Activated T-cell treated with anti-CD3 and anti-CD28 coated beads, Interleukin-2, amount 50 U/mL, for 72 hours (primary cell): Measurements from ENCODE around the gene TSHZ2. TPM values are rescaled to one million over a fixed set of nuclear protein-coding genes. Genes with fewer than 3 reads are reported as not detected.
"Not testable (repeated sequence)": the region's sequence is repeated elsewhere in the genome, so short reads cannot be mapped to it uniquely, and the experiment has no call there.

ENCODE experiments used
- ATAC-seq, 2 donors: fragments of 150-1000 bp; cut with Tn5 transposase; replicated peaks in 1 of 2; 2 replicates each; pipeline ENCODE4 v1.10.0; 2021; ENCODE audit warnings: moderate library complexity in 2 of 2, mild to moderate bottlenecking in 1 of 2
- DNase-seq, 2 donors: peaks; one replicate each; pipeline ENCODE4 v3.0.0; 2021 to 2022; ENCODE audit warnings: mixed read lengths in 1 of 2
- H3K27ac Mint-ChIP-seq: one replicate; pipeline ENCODE4 v1.8.0; 2022; ENCODE audit warnings: mild to moderate bottlenecking, moderate library complexity, mixed read lengths
- H3K27me3 Mint-ChIP-seq: one replicate; pipeline ENCODE4 v1.8.0; 2022; ENCODE audit warnings: low read depth, mixed read lengths
- H3K36me3 Mint-ChIP-seq, 2 donors: one replicate each; pipeline ENCODE4 v1.8.0; 2022; ENCODE audit warnings: mixed read lengths in 2 of 2, mild to moderate bottlenecking in 1 of 2; ENCODE audit not compliant: insufficient read depth in 2 of 2
- H3K4me1 Mint-ChIP-seq: one replicate; pipeline ENCODE4 v1.8.0; 2022; ENCODE audit warnings: low read depth, mixed read lengths
- H3K4me3 Mint-ChIP-seq, 2 donors: one replicate each; pipeline ENCODE4 v1.8.0; 2022; ENCODE audit warnings: mild to moderate bottlenecking in 2 of 2, mixed read lengths in 2 of 2, moderate library complexity in 2 of 2
- H3K9me3 Mint-ChIP-seq, 2 donors: one replicate each; pipeline ENCODE4 v1.8.0; 2022; ENCODE audit warnings: mixed read lengths in 2 of 2
- total RNA-seq, 2 donors: library from RNA; stranded (reverse); gene quantifications; one replicate each; pipeline ENCODE4 v1.2.3, GENCODE V29; 2022

TSHZ2 gene
- total RNA-seq, 2 donors from 2014 or later, result 29.3 to 56.7 TPM

- H3K36me3 Mint-ChIP-seq, result peaks cover 2 to 5% of the 10 kb centered on the region in 2 donors
- H3K27ac Mint-ChIP-seq, result peak overlapping the region; percentile 67
- DNase-seq (no peak), ATAC-seq (no peak)
- peaks cover 2 to 9% of the 10 kb centered on the region in 2 donors for H3K9me3 Mint-ChIP-seq
- H3K27me3 Mint-ChIP-seq, result no peaks in the 10 kb centered on the region
- H3K4me1 Mint-ChIP-seq, result peaks cover 11% of the 10 kb centered on the region
- H3K4me3 Mint-ChIP-seq, result peak overlapping the region in 1 of 2 donors; percentile 26
Observed at GRCh38 chr20:53428588-53428987, 456.4 kb downstream of the TSHZ2 start.

DNA sequence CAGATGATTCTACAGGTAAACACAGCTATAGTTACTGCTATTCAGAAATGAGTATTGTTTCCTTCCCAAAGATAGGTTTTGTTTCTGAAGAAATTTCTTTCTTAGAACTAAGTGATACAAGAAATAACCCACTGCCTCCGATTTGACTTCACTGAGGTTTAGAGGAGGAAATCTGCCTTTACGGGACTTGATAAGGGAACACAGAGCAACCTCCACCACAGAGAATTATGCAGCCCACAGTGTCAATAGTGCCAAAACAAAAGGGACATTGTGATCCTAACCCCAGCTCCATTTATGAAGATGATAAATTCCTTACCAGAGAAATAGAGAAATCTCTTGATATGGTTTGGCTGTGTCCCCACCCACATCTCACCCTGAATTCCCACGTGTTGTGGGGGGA lies 456.8 kb downstream of the TSHZ2 start:
- H3K9me3 Mint-ChIP-seq, result peaks cover 2 to 9% of the 10 kb centered on the region in 2 donors
- H3K4me1 Mint-ChIP-seq, result peaks cover 11% of the 10 kb centered on the region
- H3K36me3 Mint-ChIP-seq, result peaks cover 2 to 5% of the 10 kb centered on the region in 2 donors
- no peaks in the 10 kb centered on the region for H3K27me3 Mint-ChIP-seq
- peak overlapping the region; percentile 67 for H3K27ac Mint-ChIP-seq
- no peak for DNase-seq
- peak; percentile 40 to 57 for ATAC-seq
- H3K4me3 Mint-ChIP-seq, result peak overlapping the region in 1 of 2 donors; percentile 26

GRCh38 chr20:53434662-53435061 lies 462.5 kb downstream of the TSHZ2 start:
- Mint-ChIP-seq H3K4me1 (no peaks in the 10 kb centered on the region), H3K36me3 (peaks cover 0 to 7% of the 10 kb centered on the region in 2 donors), H3K9me3 (peaks cover 0 to 2% of the 10 kb centered on the region in 2 donors), H3K4me3 (no peak overlapping the region), H3K27me3 (no peaks in the 10 kb centered on the region), H3K27ac (no peak overlapping the region)
- ATAC-seq (no peak), DNase-seq (no peak)

GRCh38 chr20:53436927-53437326 lies 464.8 kb downstream of the TSHZ2 start:
- ATAC-seq, H3K4me1 Mint-ChIP-seq, H3K36me3 Mint-ChIP-seq, H3K27ac Mint-ChIP-seq, DNase-seq, H3K27me3 Mint-ChIP-seq, H3K9me3 Mint-ChIP-seq, H3K4me3 Mint-ChIP-seq: not testable (repeated sequence)

- H3K36me3 Mint-ChIP-seq, result peaks cover 0 to 7% of the 10 kb centered on the region in 2 donors
- peaks cover 0 to 2% of the 10 kb centered on the region in 2 donors for H3K9me3 Mint-ChIP-seq
- no peaks in the 10 kb centered on the region for H3K4me1 Mint-ChIP-seq
- no peaks in the 10 kb centered on the region for H3K27me3 Mint-ChIP-seq
- ATAC-seq (no peak), DNase-seq (no peak)
- H3K4me3 Mint-ChIP-seq, result no peak overlapping the region
- H3K27ac Mint-ChIP-seq, result no peak overlapping the region
Observed at GRCh38 chr20:53438368-53438767, 466.2 kb downstream of the TSHZ2 start.

DNA sequence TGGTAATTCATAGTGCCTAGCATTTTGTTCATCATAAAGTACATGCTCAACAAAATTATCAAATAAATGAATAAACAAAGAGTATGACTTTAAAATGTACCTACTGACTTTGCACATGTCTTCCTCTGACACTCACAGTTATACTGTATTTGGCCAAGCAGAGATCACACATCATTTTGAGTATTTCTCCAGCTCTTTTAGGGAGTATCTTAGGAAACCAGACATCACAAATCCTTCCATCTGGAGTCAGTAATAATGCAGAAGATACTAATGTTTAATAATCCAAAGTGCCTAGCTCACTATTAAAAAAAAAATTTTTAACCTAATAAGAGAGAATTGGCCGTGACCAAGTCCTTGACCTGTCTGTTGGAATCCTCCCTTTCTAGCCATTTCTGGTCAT lies 466.9 kb downstream of the TSHZ2 start:
- DNase-seq (no peak), ATAC-seq (no peak)
- Mint-ChIP-seq H3K27ac (no peak overlapping the region), H3K4me3 (no peak overlapping the region), H3K27me3 (no peaks in the 10 kb centered on the region), H3K4me1 (no peaks in the 10 kb centered on the region), H3K36me3 (peaks cover 0 to 5% of the 10 kb centered on the region in 2 donors), H3K9me3 (peaks cover 0 to 2% of the 10 kb centered on the region in 2 donors)

- Mint-ChIP-seq H3K4me1 (no peaks in the 10 kb centered on the region), H3K27ac (no peak overlapping the region), H3K4me3 (no peak overlapping the region), H3K27me3 (no peaks in the 10 kb centered on the region), H3K36me3 (peaks cover 0 to 5% of the 10 kb centered on the region in 2 donors), H3K9me3 (peaks cover 0 to 2% of the 10 kb centered on the region in 2 donors)
- no peak for DNase-seq
- ATAC-seq, result no peak
Observed at GRCh38 chr20:53439616-53440015, 467.5 kb downstream of the TSHZ2 start.

- H3K4me1 Mint-ChIP-seq, result peaks cover 4% of the 10 kb centered on the region
- no peak overlapping the region for H3K4me3 Mint-ChIP-seq
- DNase-seq (no peak), ATAC-seq (no peak)
- no peak overlapping the region for H3K27ac Mint-ChIP-seq
- peaks cover 13 to 18% of the 10 kb centered on the region in 2 donors for H3K9me3 Mint-ChIP-seq
- H3K36me3 Mint-ChIP-seq, result peaks cover 21 to 25% of the 10 kb centered on the region in 2 donors
- no peaks in the 10 kb centered on the region for H3K27me3 Mint-ChIP-seq
Observed at GRCh38 chr20:53444401-53445149, 472.4 kb downstream of the TSHZ2 start.

- Mint-ChIP-seq H3K36me3 (peaks cover 23 to 29% of the 10 kb centered on the region in 2 donors), H3K27me3 (no peaks in the 10 kb centered on the region), H3K9me3 (peaks cover 16 to 23% of the 10 kb centered on the region in 2 donors), H3K4me3 (no peak overlapping the region), H3K27ac (no peak overlapping the region), H3K4me1 (peaks cover 4% of the 10 kb centered on the region)
- DNase-seq (no peak), ATAC-seq (no peak)
Observed at GRCh38 chr20:53445321-53445731, 473.2 kb downstream of the TSHZ2 start.

GRCh38 chr20:53445932-53446331 lies 473.8 kb downstream of the TSHZ2 start:
- Mint-ChIP-seq H3K4me3 (no peak overlapping the region), H3K27me3 (no peaks in the 10 kb centered on the region), H3K27ac (no peak overlapping the region), H3K4me1 (peaks cover 4% of the 10 kb centered on the region), H3K36me3 (peaks cover 23 to 29% of the 10 kb centered on the region in 2 donors), H3K9me3 (peaks cover 16 to 23% of the 10 kb centered on the region in 2 donors)
- no peak for ATAC-seq
- DNase-seq, result no peak

GRCh38 chr20:53447316-53447715 lies 475.2 kb downstream of the TSHZ2 start:
- Mint-ChIP-seq H3K9me3 (peaks cover 16 to 23% of the 10 kb centered on the region in 2 donors), H3K27me3 (no peaks in the 10 kb centered on the region), H3K4me1 (peaks cover 4% of the 10 kb centered on the region), H3K4me3 (no peak overlapping the region), H3K36me3 (peaks cover 25 to 29% of the 10 kb centered on the region in 2 donors), H3K27ac (no peak overlapping the region)
- ATAC-seq (no peak), DNase-seq (no peak)

DNA sequence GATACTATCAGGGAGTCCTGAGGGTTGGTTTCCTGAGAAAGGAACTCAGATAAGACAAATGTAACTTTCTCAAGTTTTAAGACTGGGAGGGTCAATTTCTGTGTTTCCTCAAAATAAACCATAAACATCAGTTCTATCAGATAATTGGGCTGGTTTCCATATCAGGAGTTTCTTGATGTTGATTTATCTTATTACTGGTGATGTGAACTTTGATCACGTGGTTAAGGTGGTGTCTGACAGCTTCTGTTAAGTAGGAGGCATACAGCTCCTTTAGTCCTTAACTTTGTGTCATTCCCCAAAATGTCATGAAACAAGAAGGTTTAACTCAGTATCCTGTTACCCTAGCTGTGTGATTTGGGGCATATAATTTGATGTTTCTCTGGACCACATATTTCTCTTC lies 476.3 kb downstream of the TSHZ2 start:
- peaks cover 28 to 34% of the 10 kb centered on the region in 2 donors for H3K36me3 Mint-ChIP-seq
- no peak overlapping the region for H3K27ac Mint-ChIP-seq
- H3K4me3 Mint-ChIP-seq, result no peak overlapping the region
- H3K27me3 Mint-ChIP-seq, result no peaks in the 10 kb centered on the region
- H3K9me3 Mint-ChIP-seq, result peaks cover 19 to 26% of the 10 kb centered on the region in 2 donors
- no peak for DNase-seq
- no peak for ATAC-seq
- H3K4me1 Mint-ChIP-seq, result peaks cover 4% of the 10 kb centered on the region

- ATAC-seq (no peak), DNase-seq (no peak)
- Mint-ChIP-seq H3K4me1 (peaks cover 4% of the 10 kb centered on the region), H3K27ac (no peak overlapping the region), H3K9me3 (peaks cover 19 to 27% of the 10 kb centered on the region in 2 donors), H3K4me3 (no peak overlapping the region), H3K27me3 (no peaks in the 10 kb centered on the region), H3K36me3 (peaks cover 28 to 34% of the 10 kb centered on the region in 2 donors)
Observed at GRCh38 chr20:53448875-53449274, 476.7 kb downstream of the TSHZ2 start.

DNA sequence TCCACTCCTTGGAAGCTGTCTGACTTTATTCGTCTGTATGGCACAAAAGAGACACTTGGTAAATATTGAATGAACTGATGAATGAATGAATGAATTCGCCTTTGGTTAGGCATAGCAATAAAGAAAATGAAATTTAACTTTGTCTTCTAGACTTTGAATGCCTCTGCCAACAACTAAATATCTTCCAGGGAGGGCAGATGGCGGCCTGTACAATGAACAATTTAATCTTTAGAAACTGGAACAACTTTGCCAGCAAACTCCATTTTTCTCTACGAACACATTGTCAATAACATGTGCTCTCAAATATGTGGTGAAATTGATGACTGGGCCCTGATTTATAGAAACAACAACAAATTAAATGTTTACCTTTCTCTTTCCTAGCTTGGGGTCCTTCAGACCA lies 480.9 kb downstream of the TSHZ2 start:
- Mint-ChIP-seq H3K4me1 (peaks cover 1% of the 10 kb centered on the region), H3K36me3 (peaks cover 19 to 28% of the 10 kb centered on the region in 2 donors), H3K27me3 (no peaks in the 10 kb centered on the region), H3K27ac (no peak overlapping the region), H3K4me3 (no peak overlapping the region), H3K9me3 (peaks cover 14 to 24% of the 10 kb centered on the region in 2 donors)
- no peak for ATAC-seq
- no peak for DNase-seq
